MM.1S (cell line): ENCODE data around the gene PKD1.

ENCODE experiments used
- DNase-seq: peaks from one replicate; pipeline ENCODE4 v3.0.0-alpha.2; 2015
- H2AFZ ChIP-seq: fragments of 300-600 bp; sonication (generic); 2 replicates; pipeline ENCODE4 v1.6.0; 2016; ENCODE audit warnings: antibody characterized with exemption, low read length
- H3F3A ChIP-seq: fragments of 300-600 bp; sonication (generic); 2 replicates; pipeline ENCODE4 v1.6.1; 2016; ENCODE audit warnings: mild to moderate bottlenecking, antibody characterized with exemption, low read length, moderate library complexity, mixed read lengths; ENCODE audit not compliant: insufficient read depth
- H3K27ac ChIP-seq: fragments of 300-600 bp; sonication (generic); 2 replicates; pipeline ENCODE4 v1.5.1; 2016; ENCODE audit warnings: mild to moderate bottlenecking, low read length
- H3K27me3 ChIP-seq: fragments of 300-600 bp; sonication (generic); replicated peaks from 2 replicates; pipeline ENCODE4 v1.6.0; 2016; ENCODE audit warnings: low read length; ENCODE audit not compliant: insufficient read depth
- H3K36me3 ChIP-seq: fragments of 300-600 bp; sonication (generic); replicated peaks from 2 replicates; pipeline ENCODE4 v1.6.1; 2016; ENCODE audit warnings: mild to moderate bottlenecking, low read length, mixed read lengths; ENCODE audit not compliant: insufficient read depth
- H3K4me1 ChIP-seq: fragments of 300-600 bp; sonication (generic); 2 replicates; pipeline ENCODE4 v1.6.1; 2016; ENCODE audit warnings: low read length, mixed read lengths
- H3K4me2 ChIP-seq: fragments of 300-600 bp; sonication (generic); 2 replicates; pipeline ENCODE4 v1.6.0; 2016; ENCODE audit warnings: low read depth, low read length
- H3K4me3 ChIP-seq: fragments of 300-600 bp; sonication (generic); 2 replicates; pipeline ENCODE4 v1.5.1; 2016; ENCODE audit warnings: low read length, mixed read lengths
- H3K79me2 ChIP-seq: fragments of 300-600 bp; sonication (generic); 2 replicates; pipeline ENCODE4 v1.6.1; 2016; ENCODE audit warnings: mixed run types, low read length, mixed read lengths
- H3K9ac ChIP-seq: fragments of 300-600 bp; sonication (generic); 2 replicates; pipeline ENCODE4 v1.6.1; 2016; ENCODE audit warnings: low read length, mixed read lengths
- H3K9me2 ChIP-seq: fragments of 300-600 bp; sonication (generic); replicated peaks from 2 replicates; pipeline ENCODE4 v1.6.1; 2016; ENCODE audit warnings: mild to moderate bottlenecking, low read length, mixed read lengths; ENCODE audit not compliant: insufficient read depth
- H3K9me3 ChIP-seq: fragments of 300-600 bp; sonication (generic); replicated peaks from 2 replicates; pipeline ENCODE4 v1.6.1; 2016; ENCODE audit warnings: mild to moderate bottlenecking, low read length, mixed read lengths; ENCODE audit not compliant: insufficient read depth
- H4K20me1 ChIP-seq: fragments of 300-600 bp; sonication (generic); 2 replicates; pipeline ENCODE4 v1.6.1; 2016; ENCODE audit warnings: mild to moderate bottlenecking, low read length, moderate library complexity, mixed read lengths; ENCODE audit not compliant: insufficient read depth
- CTCF ChIP-seq: fragments of 300-600 bp; sonication (generic); IDR thresholded peaks from 2 replicates; pipeline ENCODE4 v1.5.1; 2016; ENCODE audit warnings: antibody characterized with exemption, low read length, mixed read lengths
- EZH2 ChIP-seq: fragments of 300-600 bp; sonication (generic); optimal IDR thresholded peaks from 2 replicates; pipeline ENCODE3; 2017; ENCODE audit warnings: low read depth, mild to moderate bottlenecking, antibody characterized with exemption, low read length, mixed read lengths
- EZH2phosphoT487 ChIP-seq: fragments of 300-600 bp; sonication (generic); IDR thresholded peaks from 2 replicates; pipeline ENCODE4 v1.6.1; 2018; ENCODE audit warnings: antibody characterized with exemption, low read length

The PKD1 gene

GRCh38 chr16:2089706-2090480 is 45.8 kb downstream of the PKD1 start:
- no peaks in the 10 kb centered on the region for H3K9me2 ChIP-seq
- H3F3A ChIP-seq = no peaks in the 10 kb centered on the region
- H3K27me3 ChIP-seq = no peaks in the 10 kb centered on the region
- no peak overlapping the region for H3K4me2 ChIP-seq
- no peak overlapping the region for H3K4me3 ChIP-seq
- TF ChIP-seq EZH2 = no peak
- no peak for TF ChIP-seq EZH2phosphoT487
- no peak for TF ChIP-seq CTCF
- H3K79me2 ChIP-seq = no peaks in the 10 kb centered on the region
- H3K4me1 ChIP-seq = no peaks in the 10 kb centered on the region
- no peak for DNase-seq
- no peaks in the 10 kb centered on the region for H3K36me3 ChIP-seq
- no peaks in the 10 kb centered on the region for H4K20me1 ChIP-seq
- H2AFZ ChIP-seq = no peak overlapping the region
- no peak overlapping the region for H3K9ac ChIP-seq
- no peaks in the 10 kb centered on the region for H3K9me3 ChIP-seq
- no peak overlapping the region for H3K27ac ChIP-seq

- H4K20me1 ChIP-seq = no peaks in the 10 kb centered on the region
- DNase-seq = no peak
Measured at GRCh38 chr16:2088759-2089358, 46.8 kb downstream of the PKD1 start.

GRCh38 chr16:2087748-2088631 is 47.7 kb downstream of the PKD1 start:
- Histone ChIP-seq H3F3A (no peaks in the 10 kb centered on the region), H2AFZ (no peak overlapping the region), H4K20me1 (no peaks in the 10 kb centered on the region), H3K36me3 (no peaks in the 10 kb centered on the region), H3K79me2 (no peaks in the 10 kb centered on the region), H3K9me3 (no peaks in the 10 kb centered on the region), H3K27me3 (no peaks in the 10 kb centered on the region), H3K4me3 (no peak overlapping the region), H3K27ac (no peak overlapping the region), H3K9ac (no peak overlapping the region), H3K4me2 (no peak overlapping the region), H3K4me1 (no peaks in the 10 kb centered on the region), H3K9me2 (no peaks in the 10 kb centered on the region)
- no peak for DNase-seq
- TF ChIP-seq EZH2phosphoT487 (no peak), EZH2 (no peak), CTCF (no peak)

More at GRCh38 chr16:2088759-2089358, 46.8 kb downstream of the PKD1 start:
- Histone ChIP-seq H3K4me1 (no peaks in the 10 kb centered on the region), H3F3A (no peaks in the 10 kb centered on the region), H3K9ac (no peak overlapping the region), H3K27me3 (no peaks in the 10 kb centered on the region), H3K9me3 (no peaks in the 10 kb centered on the region), H3K27ac (no peak overlapping the region), H3K9me2 (no peaks in the 10 kb centered on the region), H2AFZ (no peak overlapping the region), H3K79me2 (no peaks in the 10 kb centered on the region), H3K4me2 (no peak overlapping the region), H3K4me3 (no peak overlapping the region), H3K36me3 (no peaks in the 10 kb centered on the region)
- TF ChIP-seq EZH2phosphoT487 (no peak), EZH2 (no peak), CTCF (no peak)
